Esophagus muscularis mucosa (tissue), 3 donors: ENCODE results near the gene CCDC82.

ENCODE experiments used
- CTCF ChIP-seq, 3 experiments: fragments of 200-600 bp in 2 of 3; fragments of 450-650 bp in 1 of 3; sonication (generic) in 2 of 3; IDR thresholded peaks; one replicate each; pipeline ENCODE4 v1.5.1; 2017 to 2019; ENCODE audit warnings: antibody characterized with exemption in 3 of 3, mild to moderate bottlenecking in 2 of 3, moderate library complexity in 1 of 3
- POLR2A ChIP-seq: fragments of 450-650 bp; IDR thresholded peaks from one replicate; pipeline ENCODE4 v1.6.1; 2017; ENCODE audit warnings: antibody characterized with exemption, moderate library complexity, mild to moderate bottlenecking, low read depth

- TF ChIP-seq CTCF (IDR thresholded peaks at IDR 0.05) (no peak), POLR2A (no peak)
Observed at GRCh38 chr11:96323642-96323985, 66.1 kb downstream of the CCDC82 start.
